T-cell (primary cell): Measurements from ENCODE around the gene SEMA5B. TPM values are rescaled to one million over a fixed set of nuclear protein-coding genes. Genes with fewer than 3 reads are reported as not detected.

Experiments used
- ATAC-seq, 4 experiments: fragments of 200-7000 bp in 3 of 4; fragments of 150-1000 bp in 1 of 4; cut with Tn5 transposase; replicated peaks in 1 of 4; 1 replicate in 3 of 4; 2 replicates in 1 of 4; pipeline ENCODE4 v1.10.0; 2021; ENCODE audit warnings: moderate library complexity in 3 of 4, mild to moderate bottlenecking in 2 of 4, moderate number of reproducible peaks in 1 of 4
- CTCF ChIA-PET, 2 donors: fragments of 300-600 bp; sonication (Branson Sonifier 250); formaldehyde crosslinking; loops; one replicate each; lab custom pipeline; 2022; ENCODE audit warnings: antibody characterized with exemption in 2 of 2; lab: Charles Lee
- POLR2A ChIA-PET, 2 donors: fragments of 300-600 bp; sonication (Branson Sonifier 250); formaldehyde crosslinking; loops; one replicate each; lab custom pipeline; 2022; ENCODE audit warnings: antibody characterized with exemption in 2 of 2; lab: Charles Lee
- DNase-seq, 35 experiments: peaks; one replicate each; pipeline versions ENCODE4 v3.0.0 to v3.0.0-alpha.2; 2013 to 2023
- H3K27ac ChIP-seq: one replicate; pipeline ENCODE4 v1.5.1; 2013; ENCODE audit warnings: low read length
- H3K27me3 ChIP-seq, 2 experiments: replicated peaks in 1 of 2; 1 replicate in 1 of 2; 2 replicates in 1 of 2; pipeline versions ENCODE4 v1.6.1 to v1.7.0; 2013; ENCODE audit warnings: low read length in 1 of 2, mixed read lengths in 1 of 2; ENCODE audit not compliant: control insufficient read depth in 2 of 2, insufficient read depth in 2 of 2; ENCODE audit errors: extremely low read depth in 1 of 2
- H3K36me3 ChIP-seq, 2 donors: 1 replicate in 1 of 2; 2 replicates in 1 of 2; pipeline versions ENCODE4 v1.6.1 to v1.7.0; 2013; ENCODE audit warnings: low read length in 1 of 2; ENCODE audit not compliant: control insufficient read depth in 2 of 2, insufficient read depth in 1 of 2; ENCODE audit errors: extremely low read depth in 1 of 2
- H3K4me1 ChIP-seq, 2 experiments: 1 replicate in 1 of 2; 2 replicates in 1 of 2; pipeline versions ENCODE4 v1.6.1 to v1.7.0; 2013; ENCODE audit warnings: low read length in 2 of 2, mixed read lengths in 1 of 2; ENCODE audit not compliant: insufficient read depth in 2 of 2, control insufficient read depth in 1 of 2; ENCODE audit errors: extremely low read depth in 1 of 2
- H3K4me3 ChIP-seq, 2 donors: 1 replicate in 1 of 2; 2 replicates in 1 of 2; pipeline versions ENCODE4 v1.5.1 to v1.7.0; 2013; ENCODE audit warnings: mild to moderate bottlenecking in 2 of 2, low read length in 1 of 2, moderate library complexity in 1 of 2; ENCODE audit not compliant: control insufficient read depth in 1 of 2; ENCODE audit errors: extremely low read depth in 1 of 2
- H3K9me3 ChIP-seq: 2 replicates; pipeline ENCODE4 v1.7.0; 2013
- H3K27ac Mint-ChIP-seq, 2 donors: one replicate each; pipeline ENCODE4 v1.8.0; 2020 to 2021; ENCODE audit warnings: mild to moderate bottlenecking in 2 of 2, mixed read lengths in 2 of 2
- H3K27me3 Mint-ChIP-seq, 2 donors: one replicate each; pipeline ENCODE4 v1.8.0; 2021 to 2022; ENCODE audit warnings: mixed read lengths in 2 of 2
- H3K36me3 Mint-ChIP-seq: one replicate; pipeline ENCODE4 v1.8.0; 2021; ENCODE audit warnings: mixed read lengths
- H3K4me1 Mint-ChIP-seq, 3 donors: one replicate each; pipeline ENCODE4 v1.8.0; 2020 to 2022; ENCODE audit warnings: mixed read lengths in 3 of 3, mild to moderate bottlenecking in 1 of 3
- H3K4me3 Mint-ChIP-seq, 3 donors: one replicate each; pipeline ENCODE4 v1.8.0; 2020 to 2022; ENCODE audit warnings: mild to moderate bottlenecking in 3 of 3, mixed read lengths in 3 of 3, moderate library complexity in 3 of 3
- H3K9me3 Mint-ChIP-seq, 3 donors: one replicate each; pipeline ENCODE4 v1.8.0; 2020 to 2022; ENCODE audit warnings: mixed read lengths in 3 of 3
- WGBS: methylation state at CpG from one replicate; pipeline ENCODE4 v1.1.5; 2013; ENCODE audit warnings: missing lambda C conversion rate; ENCODE audit not compliant: insufficient coverage; 5-methylcytosine and 5-hydroxymethylcytosine counted together
- total RNA-seq, 35 experiments: library from RNA in 6 of 35; stranded (reverse) in 6 of 35; fragments of 120-200 nt in 1 of 35; gene quantifications; one replicate each; pipeline versions ENCODE4 v1.2.1 to v1.2.4 and lab custom pipeline; 2013 to 2026

Gene SEMA5B
- total RNA-seq, 5 donors from 2014 or later (not counting 1 experiment from before 2014, with no cell fraction given): 0.08 to 0.32 (median 0.21) TPM; not detected in 1

DNA sequence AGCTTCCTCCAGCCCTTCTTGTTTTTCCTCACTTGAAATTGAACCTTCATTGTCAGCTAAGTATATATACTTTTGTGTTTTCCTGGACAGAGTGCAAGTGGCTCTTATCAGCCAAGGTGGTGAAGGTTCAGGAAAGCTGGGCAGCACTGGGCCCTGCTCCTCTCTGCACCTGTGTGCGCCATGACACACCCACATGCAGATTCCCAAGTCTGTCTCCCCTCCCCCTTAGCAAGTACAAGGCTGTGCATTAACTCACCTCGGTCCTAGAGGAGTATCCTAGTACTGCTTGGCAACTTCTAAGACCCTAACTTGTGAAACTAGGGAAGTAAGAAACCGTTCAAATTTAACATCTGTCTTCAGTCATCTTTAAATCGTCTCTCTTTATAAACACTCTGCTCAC lies 146.9 kb downstream of the SEMA5B start:
- Mint-ChIP-seq H3K27me3 (no peaks in the 10 kb centered on the region), H3K9me3 (no peaks in the 10 kb centered on the region), H3K27ac (no peak overlapping the region), H3K36me3 (peaks cover 29% of the 10 kb centered on the region), H3K4me3 (no peak overlapping the region), H3K4me1 (peaks cover 6 to 10% (median 9%) of the 10 kb centered on the region in 3 donors)
- no peak for DNase-seq
- 83% methylated on average over 1 of the region's 4 CpGs for WGBS
- ChIA-PET CTCF (no interaction called here), POLR2A (interaction anchor here in 1 of 2 donors (0.6 kb wide), 1 partner anchor 449 kb away, joined by 3 read pairs; no protein-coding TSS in a partner anchor)
- no peak for ATAC-seq
- peaks cover 0 to 2% of the 10 kb centered on the region in 2 experiments for H3K4me1 ChIP-seq
- no peaks in the 10 kb centered on the region for H3K9me3 ChIP-seq
- no peaks in the 10 kb centered on the region for H3K36me3 ChIP-seq
- H3K4me3 ChIP-seq: no peak overlapping the region
- no peak overlapping the region for H3K27ac ChIP-seq
- H3K27me3 ChIP-seq: no peaks in the 10 kb centered on the region

DNA sequence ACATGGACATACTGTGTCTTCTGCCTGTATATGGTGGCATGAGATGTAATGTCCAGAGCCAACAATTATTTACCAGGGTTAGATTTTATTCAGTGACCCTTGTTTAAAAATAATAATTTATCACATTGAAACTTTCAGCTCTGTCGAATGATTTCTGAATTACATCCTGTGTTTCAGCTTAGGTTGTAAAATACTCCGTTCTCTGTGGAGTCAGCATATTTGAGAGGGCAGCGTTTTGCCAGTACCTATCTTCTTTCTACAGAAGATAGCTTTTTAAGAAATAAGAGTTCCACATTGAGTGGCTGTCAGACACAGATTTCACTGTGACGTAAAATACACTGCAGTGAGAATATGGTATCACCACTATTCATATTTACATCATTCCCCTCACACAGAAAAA lies 147.4 kb downstream of the SEMA5B start:
- ChIA-PET POLR2A (no interaction called here), CTCF (no interaction called here)
- ATAC-seq (no peak), DNase-seq (no peak)
- Mint-ChIP-seq H3K4me1 (peaks cover 11 to 15% (median 13%) of the 10 kb centered on the region in 3 donors), H3K27me3 (no peaks in the 10 kb centered on the region), H3K9me3 (no peaks in the 10 kb centered on the region), H3K4me3 (no peak overlapping the region), H3K36me3 (peaks cover 34% of the 10 kb centered on the region), H3K27ac (no peak overlapping the region)
- Histone ChIP-seq H3K4me3 (no peak overlapping the region), H3K27ac (no peak overlapping the region), H3K36me3 (no peaks in the 10 kb centered on the region), H3K27me3 (no peaks in the 10 kb centered on the region), H3K9me3 (no peaks in the 10 kb centered on the region), H3K4me1 (peaks cover 0 to 6% of the 10 kb centered on the region in 2 experiments)
- 100% methylated on average over 1 of the region's 4 CpGs for WGBS

DNA sequence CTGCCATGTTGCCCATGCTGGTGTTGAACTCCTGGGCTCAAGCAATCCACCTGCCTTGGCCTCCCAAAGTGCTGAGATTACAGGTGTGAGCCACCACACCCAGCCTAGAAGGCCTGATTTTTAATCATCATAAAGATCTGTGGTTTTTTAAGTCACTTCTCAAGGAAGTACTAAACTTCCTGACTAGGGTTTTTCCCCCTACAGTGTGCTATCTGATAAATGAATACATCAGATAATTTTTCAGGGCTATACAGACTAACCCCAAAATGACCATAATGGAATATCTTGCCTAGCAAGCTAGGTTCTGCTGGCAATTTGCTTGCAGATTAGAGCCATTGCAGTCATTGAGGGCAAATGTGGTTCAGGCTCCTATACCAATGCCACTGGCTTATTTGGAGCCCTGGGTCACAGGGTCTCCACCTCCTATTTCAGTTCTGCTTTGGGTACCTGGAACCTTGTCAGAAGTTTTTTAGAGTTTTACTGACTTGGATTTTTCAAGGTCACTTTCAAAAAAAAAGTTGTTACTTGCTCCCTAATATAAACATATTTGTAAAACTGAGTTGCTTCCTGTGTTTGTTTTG lies 151.9 kb downstream of the SEMA5B start:
- Mint-ChIP-seq H3K9me3 (no peaks in the 10 kb centered on the region), H3K36me3 (peaks cover 52% of the 10 kb centered on the region), H3K27me3 (no peaks in the 10 kb centered on the region), H3K4me1 (peaks cover 15 to 19% (median 18%) of the 10 kb centered on the region in 3 donors), H3K4me3 (no peak overlapping the region), H3K27ac (no peak overlapping the region)
- H3K27me3 ChIP-seq: no peaks in the 10 kb centered on the region
- peaks cover 0 to 16% of the 10 kb centered on the region in 2 donors for H3K36me3 ChIP-seq
- ATAC-seq (no peak), DNase-seq (no peak)
- CTCF ChIA-PET: no interaction called here
- POLR2A ChIA-PET: no interaction called here
- no peaks in the 10 kb centered on the region for H3K9me3 ChIP-seq
- no peak overlapping the region for H3K4me3 ChIP-seq
- H3K4me1 ChIP-seq: peaks cover 0 to 7% of the 10 kb centered on the region in 2 experiments
- no peak overlapping the region for H3K27ac ChIP-seq

DNA sequence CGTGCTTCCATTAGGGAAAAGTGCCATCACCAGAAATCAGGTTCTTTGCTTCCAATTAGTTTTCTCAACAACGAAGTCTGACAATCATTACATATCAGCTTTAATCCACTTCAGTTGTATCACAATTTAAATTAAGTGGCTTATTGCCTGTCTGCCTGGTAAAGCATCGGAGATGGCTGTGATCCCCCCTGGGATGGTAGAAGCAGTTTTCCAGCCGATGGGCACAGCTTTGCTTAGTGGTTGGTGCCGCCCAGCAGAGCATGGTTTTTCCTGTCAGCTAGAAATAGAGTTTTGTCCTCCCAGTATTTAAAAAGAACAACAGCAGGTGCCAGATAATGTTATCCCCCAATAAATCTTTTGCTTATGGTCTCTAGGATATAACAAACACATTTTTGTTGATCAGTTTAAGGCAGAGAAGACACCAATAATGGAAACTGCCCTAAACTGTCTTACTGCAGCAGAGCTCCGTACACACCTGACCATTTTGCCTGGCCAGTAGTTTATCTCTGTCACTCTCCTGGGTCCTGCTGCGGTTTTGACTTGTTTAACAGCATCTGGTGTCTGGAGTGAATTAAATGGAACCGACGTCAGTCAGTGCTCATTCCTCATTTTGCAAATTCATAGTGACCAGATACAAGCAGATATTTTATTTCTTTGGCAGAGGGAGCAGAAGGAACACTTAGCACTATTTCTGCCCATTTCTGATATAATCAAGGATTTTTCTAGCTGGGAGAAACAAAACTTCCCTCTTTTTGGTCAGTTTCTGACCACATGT lies 153.6 kb downstream of the SEMA5B start:
- Mint-ChIP-seq H3K4me1 (peaks cover 15 to 19% (median 18%) of the 10 kb centered on the region in 3 donors), H3K27me3 (no peaks in the 10 kb centered on the region), H3K36me3 (peaks cover 39% of the 10 kb centered on the region), H3K27ac (no peak overlapping the region), H3K4me3 (no peak overlapping the region), H3K9me3 (no peaks in the 10 kb centered on the region)
- DNase-seq (no peak), ATAC-seq (no peak)
- CTCF ChIA-PET: no interaction called here
- H3K9me3 ChIP-seq: no peaks in the 10 kb centered on the region
- no peak overlapping the region for H3K4me3 ChIP-seq
- H3K4me1 ChIP-seq: peaks cover 0 to 7% of the 10 kb centered on the region in 2 experiments
- 100% methylated on average over 3 of the region's 9 CpGs for WGBS
- no peaks in the 10 kb centered on the region for H3K27me3 ChIP-seq
- POLR2A ChIA-PET: interaction anchor here in 1 of 2 donors (0.6 kb wide), 1 partner anchor 9 kb away, joined by 3 read pairs; no protein-coding TSS in a partner anchor
- peaks cover 0 to 16% of the 10 kb centered on the region in 2 donors for H3K36me3 ChIP-seq
- no peak overlapping the region for H3K27ac ChIP-seq

DNA sequence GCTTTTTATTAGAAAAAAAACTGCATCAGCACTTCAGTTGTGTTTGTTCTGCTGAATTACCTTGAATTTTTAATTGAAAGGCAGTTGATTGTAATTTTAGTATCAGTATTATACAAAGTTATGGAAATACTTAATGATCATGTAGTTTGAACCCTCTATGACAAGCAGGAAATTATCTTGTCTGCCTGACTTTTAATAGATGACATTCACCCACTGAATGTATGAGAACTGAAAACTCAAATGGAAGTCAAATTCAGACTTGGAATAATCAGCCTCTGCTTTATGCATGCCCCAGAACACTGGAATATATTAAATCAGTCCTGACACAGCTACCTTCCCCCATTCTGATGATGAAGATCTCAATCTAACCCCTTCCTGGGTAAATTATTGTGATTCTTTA lies 159.2 kb downstream of the SEMA5B start:
- Histone ChIP-seq H3K36me3 (peaks cover 2 to 10% of the 10 kb centered on the region in 2 donors), H3K4me3 (no peak overlapping the region), H3K27ac (no peak overlapping the region), H3K27me3 (no peaks in the 10 kb centered on the region), H3K9me3 (no peaks in the 10 kb centered on the region), H3K4me1 (no peaks in the 10 kb centered on the region)
- CTCF ChIA-PET: interaction anchor here in 1 of 2 donors (0.8 kb wide), 1 partner anchor 144 kb away, joined by 3 read pairs; no protein-coding TSS in a partner anchor
- Mint-ChIP-seq H3K4me3 (no peak overlapping the region), H3K27me3 (no peaks in the 10 kb centered on the region), H3K27ac (no peak overlapping the region), H3K4me1 (no peaks in the 10 kb centered on the region), H3K9me3 (no peaks in the 10 kb centered on the region), H3K36me3 (peaks cover 39% of the 10 kb centered on the region)
- DNase-seq (no peak), ATAC-seq (no peak)
- POLR2A ChIA-PET: no interaction called here

DNA sequence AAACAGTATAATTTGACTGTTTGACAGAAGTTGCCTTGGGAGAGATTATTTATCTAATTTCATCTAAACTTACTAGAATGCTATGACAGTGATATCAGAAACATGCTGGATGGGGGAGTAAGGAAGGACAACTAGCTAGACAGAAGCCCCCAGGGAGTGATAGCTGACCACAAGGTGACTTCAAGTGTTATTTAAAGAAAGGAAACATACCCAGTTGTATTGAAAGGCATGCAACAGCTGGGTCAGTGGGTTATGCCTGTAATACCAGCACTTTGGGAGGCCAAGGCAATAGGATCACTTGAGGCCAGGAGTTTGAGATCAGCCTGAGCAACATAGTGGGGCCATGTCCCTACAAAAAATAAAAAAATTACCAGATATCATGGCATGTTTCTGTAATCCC lies 163.1 kb downstream of the SEMA5B start:
- Mint-ChIP-seq H3K36me3 (peaks cover 32% of the 10 kb centered on the region), H3K27ac (no peak overlapping the region), H3K4me1 (no peaks in the 10 kb centered on the region), H3K9me3 (no peaks in the 10 kb centered on the region), H3K4me3 (no peak overlapping the region), H3K27me3 (no peaks in the 10 kb centered on the region)
- Histone ChIP-seq H3K9me3 (no peaks in the 10 kb centered on the region), H3K4me3 (no peak overlapping the region), H3K27ac (no peak overlapping the region), H3K27me3 (no peaks in the 10 kb centered on the region), H3K4me1 (no peaks in the 10 kb centered on the region), H3K36me3 (peaks cover 2 to 3% of the 10 kb centered on the region in 2 donors)
- DNase-seq (no peak), ATAC-seq (no peak)
- POLR2A ChIA-PET: no interaction called here
- CTCF ChIA-PET: no interaction called here
